OCI-LY1 (cell line): ENCODE results near the gene PLEKHG4.

Experiments
- H2AFZ ChIP-seq: fragments of 200-600 bp; sonication (generic), shearing (Covaris generic); 2 replicates; pipeline ENCODE4 v1.6.0; 2014; ENCODE audit warnings: antibody characterized with exemption, mild to moderate bottlenecking, low read length
- H3F3A ChIP-seq: fragments of 200-600 bp; sonication (generic), shearing (Covaris generic); 2 replicates; pipeline ENCODE4 v1.6.0; 2014; ENCODE audit warnings: mild to moderate bottlenecking, antibody characterized with exemption, low read length, moderate library complexity; ENCODE audit not compliant: insufficient read depth
- H3K27ac ChIP-seq: fragments of 200-600 bp; sonication (generic); 2 replicates; pipeline ENCODE4 v1.5.1; 2014; ENCODE audit warnings: low read length, mixed run types, mild to moderate bottlenecking, low read depth; ENCODE audit not compliant: poor library complexity, severe bottlenecking
- H3K27me3 ChIP-seq: fragments of 200-600 bp; sonication (generic); 2 replicates; pipeline ENCODE4 v1.6.0; 2014; ENCODE audit warnings: antibody characterized with exemption, mild to moderate bottlenecking, low read length, moderate library complexity; ENCODE audit not compliant: insufficient read depth
- H3K36me3 ChIP-seq: fragments of 200-600 bp; sonication (generic); 2 replicates; pipeline ENCODE4 v1.6.1; 2014; ENCODE audit warnings: mild to moderate bottlenecking, antibody characterized with exemption, low read length, moderate library complexity, mixed read lengths; ENCODE audit not compliant: insufficient read depth
- H3K4me1 ChIP-seq: fragments of 200-600 bp; sonication (generic); 2 replicates; pipeline ENCODE4 v1.5.1; 2014; ENCODE audit warnings: mild to moderate bottlenecking, low read length, moderate library complexity; ENCODE audit not compliant: insufficient read depth, severe bottlenecking
- H3K4me2 ChIP-seq: fragments of 200-600 bp; sonication (generic), shearing (Covaris generic); 2 replicates; pipeline ENCODE4 v1.6.1; 2014; ENCODE audit warnings: low read length
- H3K4me3 ChIP-seq: fragments of 200-600 bp; sonication (generic); 2 replicates; pipeline ENCODE4 v1.5.1; 2014; ENCODE audit warnings: low read length, low read depth, mild to moderate bottlenecking, mixed read lengths; ENCODE audit not compliant: poor library complexity, severe bottlenecking
- H3K79me2 ChIP-seq: fragments of 200-600 bp; shearing (Covaris generic); 2 replicates; pipeline ENCODE4 v1.6.1; 2016; ENCODE audit warnings: mixed run types, low read length, mixed read lengths; ENCODE audit not compliant: insufficient read depth
- H3K9ac ChIP-seq: fragments of 200-600 bp; sonication (generic), shearing (Covaris generic); 2 replicates; pipeline ENCODE4 v1.6.1; 2014; ENCODE audit warnings: mild to moderate bottlenecking, low read length, mixed read lengths
- H3K9me2 ChIP-seq: fragments of 200-600 bp; sonication (generic), shearing (Covaris generic); 2 replicates; pipeline ENCODE4 v1.6.1; 2014; ENCODE audit warnings: low read depth, mild to moderate bottlenecking, low read length, mixed read lengths
- H3K9me3 ChIP-seq: fragments of 200-600 bp; shearing (Covaris generic); 2 replicates; pipeline ENCODE4 v1.6.1; 2014; ENCODE audit warnings: low read length, mixed read lengths
- H4K20me1 ChIP-seq: fragments of 200-600 bp; sonication (generic), shearing (Covaris generic); 2 replicates; pipeline ENCODE4 v1.6.0; 2016; ENCODE audit warnings: mild to moderate bottlenecking, low read length; ENCODE audit not compliant: insufficient read depth
- EZH2 ChIP-seq: fragments of 200-600 bp; sonication (generic), shearing (Covaris generic); IDR thresholded peaks from 2 replicates; pipeline ENCODE4 v1.8.0; 2017; ENCODE audit warnings: borderline replicate concordance, mixed run types, mild to moderate bottlenecking, antibody characterized with exemption, low read length, moderate library complexity, mixed read lengths
- TF ChIP-seq, protein P1 (sequence below): fragments of 200-600 bp; sonication (generic), shearing (Covaris generic); IDR thresholded peaks from 2 replicates; pipeline ENCODE4 v1.5.1; 2017; ENCODE audit warnings: mild to moderate bottlenecking, antibody characterized with exemption, low read length, moderate library complexity, mixed read lengths

The PLEKHG4 gene

DNA sequence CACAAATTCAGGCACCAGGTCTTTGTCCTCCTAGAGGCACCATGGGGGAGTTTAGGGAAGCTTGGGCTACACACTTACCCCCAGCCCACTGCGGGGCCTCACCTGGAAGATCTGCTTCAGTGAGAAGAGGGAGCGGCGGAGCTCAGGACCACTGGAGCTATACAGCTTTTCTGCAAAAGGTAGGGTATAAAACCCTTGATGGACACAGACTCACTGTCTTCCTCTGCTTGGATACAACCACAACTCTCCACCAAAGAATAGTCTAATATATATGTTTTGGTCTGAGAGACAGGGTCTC, 41.1 kb upstream of the PLEKHG4 start:
- no peaks in the 10 kb centered on the region for H3K9me3 ChIP-seq
- H3K36me3 ChIP-seq: peaks cover 4% of the 10 kb centered on the region; the same call in 1 of the 2 replicates
- TF ChIP-seq, protein P1, sequence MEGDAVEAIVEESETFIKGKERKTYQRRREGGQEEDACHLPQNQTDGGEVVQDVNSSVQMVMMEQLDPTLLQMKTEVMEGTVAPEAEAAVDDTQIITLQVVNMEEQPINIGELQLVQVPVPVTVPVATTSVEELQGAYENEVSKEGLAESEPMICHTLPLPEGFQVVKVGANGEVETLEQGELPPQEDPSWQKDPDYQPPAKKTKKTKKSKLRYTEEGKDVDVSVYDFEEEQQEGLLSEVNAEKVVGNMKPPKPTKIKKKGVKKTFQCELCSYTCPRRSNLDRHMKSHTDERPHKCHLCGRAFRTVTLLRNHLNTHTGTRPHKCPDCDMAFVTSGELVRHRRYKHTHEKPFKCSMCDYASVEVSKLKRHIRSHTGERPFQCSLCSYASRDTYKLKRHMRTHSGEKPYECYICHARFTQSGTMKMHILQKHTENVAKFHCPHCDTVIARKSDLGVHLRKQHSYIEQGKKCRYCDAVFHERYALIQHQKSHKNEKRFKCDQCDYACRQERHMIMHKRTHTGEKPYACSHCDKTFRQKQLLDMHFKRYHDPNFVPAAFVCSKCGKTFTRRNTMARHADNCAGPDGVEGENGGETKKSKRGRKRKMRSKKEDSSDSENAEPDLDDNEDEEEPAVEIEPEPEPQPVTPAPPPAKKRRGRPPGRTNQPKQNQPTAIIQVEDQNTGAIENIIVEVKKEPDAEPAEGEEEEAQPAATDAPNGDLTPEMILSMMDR: no peak
- TF ChIP-seq EZH2: no peak
- no peaks in the 10 kb centered on the region for H3K9me2 ChIP-seq
- no peaks in the 10 kb centered on the region for H3K27me3 ChIP-seq
- no peak overlapping the region for H2AFZ ChIP-seq
- H3K4me2 ChIP-seq: no peak overlapping the region
- no peaks in the 10 kb centered on the region for H3F3A ChIP-seq
- H4K20me1 ChIP-seq: no peaks in the 10 kb centered on the region
- H3K4me1 ChIP-seq: no peaks in the 10 kb centered on the region
- H3K27ac ChIP-seq: no peak overlapping the region
- no peak overlapping the region for H3K9ac ChIP-seq
- H3K79me2 ChIP-seq: no peaks in the 10 kb centered on the region
- no peak overlapping the region for H3K4me3 ChIP-seq

DNA sequence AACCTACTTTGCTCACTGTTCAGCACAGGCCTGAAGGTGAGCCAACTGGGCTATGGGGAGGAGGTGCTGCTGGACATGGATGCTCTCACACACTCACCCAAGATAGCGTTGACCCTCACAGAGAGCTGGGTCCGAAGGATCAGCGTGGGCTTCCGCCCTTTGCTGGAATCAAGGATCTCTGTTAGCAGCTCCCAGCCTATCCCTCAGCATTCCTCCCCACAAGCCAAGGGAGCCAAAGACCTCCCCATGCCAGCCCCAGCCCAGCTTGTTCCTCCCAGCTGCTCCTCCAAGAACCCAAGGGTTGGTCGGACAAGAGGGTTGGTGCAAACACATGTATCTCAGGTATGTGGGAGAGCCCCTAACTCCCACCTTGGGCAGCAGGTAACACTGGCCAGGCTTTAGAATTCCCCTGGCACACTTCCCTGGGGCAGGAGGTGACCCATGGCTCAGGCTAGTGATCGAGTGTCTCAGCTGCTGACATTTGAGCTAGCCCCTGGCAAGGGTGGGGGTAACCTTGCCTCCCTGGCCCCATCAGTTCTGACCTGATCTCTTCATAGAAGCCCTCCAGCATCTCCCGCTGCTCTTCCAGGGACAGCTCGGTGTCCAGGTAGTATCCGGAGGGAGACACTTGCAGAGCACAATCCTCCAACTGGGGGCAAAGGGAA, 40.4 kb upstream of the PLEKHG4 start:
- no peaks in the 10 kb centered on the region for H3K4me1 ChIP-seq
- H3K9me2 ChIP-seq: no peaks in the 10 kb centered on the region
- no peaks in the 10 kb centered on the region for H3F3A ChIP-seq
- peaks cover 4% of the 10 kb centered on the region; the same call in 1 of the 2 replicates for H3K36me3 ChIP-seq
- H3K27me3 ChIP-seq: no peaks in the 10 kb centered on the region
- H3K4me2 ChIP-seq: no peak overlapping the region
- no peak overlapping the region for H3K9ac ChIP-seq
- H4K20me1 ChIP-seq: no peaks in the 10 kb centered on the region
- no peak overlapping the region for H2AFZ ChIP-seq
- no peak overlapping the region for H3K27ac ChIP-seq
- no peaks in the 10 kb centered on the region for H3K79me2 ChIP-seq
- TF ChIP-seq EZH2: no peak
- TF ChIP-seq, protein P1: no peak
- no peak overlapping the region for H3K4me3 ChIP-seq
- no peaks in the 10 kb centered on the region for H3K9me3 ChIP-seq

DNA sequence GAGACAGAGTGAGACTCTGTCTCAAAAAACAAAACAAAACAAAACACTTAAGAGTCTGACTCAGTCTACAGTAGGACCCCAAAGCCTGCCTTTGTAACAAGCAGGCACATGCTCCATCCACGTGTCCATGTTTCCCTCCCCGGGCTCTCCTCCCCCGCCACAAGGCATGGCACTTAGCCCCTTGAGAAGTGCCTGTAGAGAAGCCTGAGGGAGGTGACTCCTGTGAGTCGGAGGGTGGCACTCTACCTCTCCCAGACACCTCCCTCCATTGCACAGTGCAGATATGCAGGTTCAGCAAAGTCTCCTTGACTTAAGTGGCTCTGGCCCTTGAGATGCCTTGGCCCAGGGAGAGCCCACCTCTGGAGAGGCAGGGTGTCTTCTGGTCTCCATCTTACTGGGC, 38.8 kb upstream of the PLEKHG4 start:
- Histone ChIP-seq H3K4me3 (no peak overlapping the region), H3K27me3 (no peaks in the 10 kb centered on the region), H2AFZ (no peak overlapping the region), H3K36me3 (peaks cover 4% of the 10 kb centered on the region; the same call in 1 of the 2 replicates), H3K27ac (no peak overlapping the region), H3K9ac (no peak overlapping the region), H4K20me1 (no peaks in the 10 kb centered on the region), H3F3A (no peaks in the 10 kb centered on the region), H3K79me2 (no peaks in the 10 kb centered on the region), H3K9me2 (no peaks in the 10 kb centered on the region), H3K4me1 (peaks cover 11% of the 10 kb centered on the region), H3K9me3 (no peaks in the 10 kb centered on the region), H3K4me2 (no peak overlapping the region)
- no peak for TF ChIP-seq EZH2
- TF ChIP-seq, protein P1: no peak
